ENCODE results near the gene AJUBA.
"Not testable (repeated sequence)": the region's sequence is repeated elsewhere in the genome, so short reads cannot be mapped to it uniquely, and the experiment has no call there.

The AJUBA gene

GRCh38 chr14:22982477-22983245 is at the start of gene AJUBA:
TSS of gene AJUBA (minus strand) at chr14:22982551. CDS start at chr14:22982266, 285 bp downstream.
- peak; percentile 84 for DNase-seq

GRCh38 chr14:23030936-23031335 is 48.6 kb upstream of the AJUBA start:
- no peak for DNase-seq

- no peak for DNase-seq
These were observed 46.4 kb upstream of the AJUBA start for GRCh38 chr14:23028799-23029198.

GRCh38 chr14:23025151-23025814 is 42.9 kb upstream of the AJUBA start:
- no peak for DNase-seq

- no peak for DNase-seq
These were observed 42.3 kb upstream of the AJUBA start for GRCh38 chr14:23024612-23025075.

GRCh38 chr14:23023795-23024152 is 41.4 kb upstream of the AJUBA start:
- DNase-seq = no peak

GRCh38 chr14:23023022-23023794 is 40.9 kb upstream of the AJUBA start:
- no peak for DNase-seq

GRCh38 chr14:23021889-23022442 is 39.6 kb upstream of the AJUBA start:
- no peak for DNase-seq

GRCh38 chr14:23021434-23021833 is 39.1 kb upstream of the AJUBA start:
- no peak for DNase-seq

- no peak for DNase-seq
These were observed 38.1 kb upstream of the AJUBA start for GRCh38 chr14:23020143-23021128.

- no peak for DNase-seq
These were observed 35.8 kb upstream of the AJUBA start for GRCh38 chr14:23018107-23018506.

- DNase-seq = no peak
These were observed 34.7 kb upstream of the AJUBA start for GRCh38 chr14:23017091-23017490.

GRCh38 chr14:23015618-23016017 is 33.3 kb upstream of the AJUBA start:
- DNase-seq = no peak

- not testable (repeated sequence) for DNase-seq
These were observed 31.4 kb upstream of the AJUBA start for GRCh38 chr14:23013749-23014054.

GRCh38 chr14:23013054-23013748 is 30.9 kb upstream of the AJUBA start:
- DNase-seq = no peak

- peak; percentile 87 for DNase-seq
These were observed 27.8 kb upstream of the AJUBA start, which contains the start of gene C14orf93 for GRCh38 chr14:23009939-23010726. TSS of gene C14orf93 (minus strand) at chr14:23010143. CDS start at chr14:22999023, 11,120 bp downstream.

- no peak for DNase-seq
These were observed 27.2 kb upstream of the AJUBA start for GRCh38 chr14:23009483-23009938.

- DNase-seq = no peak
These were observed 26.5 kb upstream of the AJUBA start for GRCh38 chr14:23008831-23009230.

- peak; percentile 98 for DNase-seq
These were observed 24.4 kb upstream of the AJUBA start for GRCh38 chr14:23006544-23007419.

GRCh38 chr14:23006188-23006534 is 23.8 kb upstream of the AJUBA start:
- no peak for DNase-seq
